ENCODE results near the gene THOC7.

DNA sequence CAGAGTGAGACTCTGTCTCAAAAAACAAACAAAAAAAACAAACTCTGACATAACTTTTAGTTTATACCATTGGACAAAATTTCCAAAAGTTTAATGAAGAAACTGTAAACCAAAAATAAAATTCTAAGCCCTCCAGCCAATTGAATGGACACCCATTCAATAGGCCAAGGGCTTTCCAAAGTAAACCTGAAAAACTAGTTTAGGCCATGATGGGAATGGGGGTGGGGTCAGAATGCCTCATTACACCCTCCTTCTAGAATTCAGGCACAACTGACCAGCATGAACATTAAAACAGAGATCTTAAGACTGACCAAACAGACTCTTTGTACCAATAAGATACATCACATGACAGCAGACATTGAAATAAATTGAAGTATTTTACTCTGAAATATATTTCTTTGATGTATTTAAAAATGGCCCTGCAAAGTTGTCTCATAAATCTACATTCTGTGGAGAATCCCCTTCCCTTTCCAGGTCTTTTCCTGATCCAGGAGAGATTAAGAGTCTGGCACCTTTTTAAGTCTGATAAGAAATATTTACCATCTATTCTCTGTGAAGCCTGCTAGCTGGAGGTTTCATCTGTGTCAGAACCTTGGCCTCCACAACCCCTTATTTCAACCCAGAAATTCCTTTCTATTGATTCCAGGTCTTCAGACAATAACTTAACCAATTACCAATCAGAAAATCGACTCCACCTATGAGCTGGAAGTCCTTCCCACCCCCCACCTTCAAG is 15.7 kb downstream of the THOC7 start:
- no peak for TF ChIP-seq POLR2A (IDR thresholded peaks at IDR 0.05)
- TF ChIP-seq, protein P1, sequence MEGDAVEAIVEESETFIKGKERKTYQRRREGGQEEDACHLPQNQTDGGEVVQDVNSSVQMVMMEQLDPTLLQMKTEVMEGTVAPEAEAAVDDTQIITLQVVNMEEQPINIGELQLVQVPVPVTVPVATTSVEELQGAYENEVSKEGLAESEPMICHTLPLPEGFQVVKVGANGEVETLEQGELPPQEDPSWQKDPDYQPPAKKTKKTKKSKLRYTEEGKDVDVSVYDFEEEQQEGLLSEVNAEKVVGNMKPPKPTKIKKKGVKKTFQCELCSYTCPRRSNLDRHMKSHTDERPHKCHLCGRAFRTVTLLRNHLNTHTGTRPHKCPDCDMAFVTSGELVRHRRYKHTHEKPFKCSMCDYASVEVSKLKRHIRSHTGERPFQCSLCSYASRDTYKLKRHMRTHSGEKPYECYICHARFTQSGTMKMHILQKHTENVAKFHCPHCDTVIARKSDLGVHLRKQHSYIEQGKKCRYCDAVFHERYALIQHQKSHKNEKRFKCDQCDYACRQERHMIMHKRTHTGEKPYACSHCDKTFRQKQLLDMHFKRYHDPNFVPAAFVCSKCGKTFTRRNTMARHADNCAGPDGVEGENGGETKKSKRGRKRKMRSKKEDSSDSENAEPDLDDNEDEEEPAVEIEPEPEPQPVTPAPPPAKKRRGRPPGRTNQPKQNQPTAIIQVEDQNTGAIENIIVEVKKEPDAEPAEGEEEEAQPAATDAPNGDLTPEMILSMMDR (IDR thresholded peaks at IDR 0.05): no peak
